ENCODE measurements around the gene LRRC8E.

The LRRC8E gene

GRCh38 chr19:7920519-7921301 lies 32.4 kb downstream of the LRRC8E start:
- H3K4me1 ChIP-seq (ENCODE audit: control insufficient read depth in 1 of 2, insufficient read depth in 2 of 2, low read length in 2 of 2), result peaks cover 26 to 42% of the 10 kb centered on the region in 2 donors
- peaks cover 19 to 20% of the 10 kb centered on the region in 2 donors for H3K27me3 ChIP-seq (ENCODE audit: control insufficient read depth in 1 of 2, insufficient read depth in 2 of 2, low read length in 2 of 2)
- no peaks in the 10 kb centered on the region for H3K9me3 ChIP-seq (ENCODE audit: control insufficient read depth in 1 of 2, low read length in 2 of 2)
- peaks cover 9 to 11% of the 10 kb centered on the region in 2 donors for H3K36me3 ChIP-seq (ENCODE audit: control insufficient read depth in 1 of 2, insufficient read depth in 2 of 2, low read length in 2 of 2)
- peak overlapping the region; percentile 83 for H3K27ac ChIP-seq (ENCODE audit: low read depth, low read length)
- peak overlapping the region; percentile 65 to 76 for H3K9ac ChIP-seq (ENCODE audit: low read depth in 1 of 2, low read length in 2 of 2)
- H3K4me3 ChIP-seq (ENCODE audit: low read depth in 1 of 2, low read length in 2 of 2), result peak overlapping the region; percentile 82 to 84

DNA sequence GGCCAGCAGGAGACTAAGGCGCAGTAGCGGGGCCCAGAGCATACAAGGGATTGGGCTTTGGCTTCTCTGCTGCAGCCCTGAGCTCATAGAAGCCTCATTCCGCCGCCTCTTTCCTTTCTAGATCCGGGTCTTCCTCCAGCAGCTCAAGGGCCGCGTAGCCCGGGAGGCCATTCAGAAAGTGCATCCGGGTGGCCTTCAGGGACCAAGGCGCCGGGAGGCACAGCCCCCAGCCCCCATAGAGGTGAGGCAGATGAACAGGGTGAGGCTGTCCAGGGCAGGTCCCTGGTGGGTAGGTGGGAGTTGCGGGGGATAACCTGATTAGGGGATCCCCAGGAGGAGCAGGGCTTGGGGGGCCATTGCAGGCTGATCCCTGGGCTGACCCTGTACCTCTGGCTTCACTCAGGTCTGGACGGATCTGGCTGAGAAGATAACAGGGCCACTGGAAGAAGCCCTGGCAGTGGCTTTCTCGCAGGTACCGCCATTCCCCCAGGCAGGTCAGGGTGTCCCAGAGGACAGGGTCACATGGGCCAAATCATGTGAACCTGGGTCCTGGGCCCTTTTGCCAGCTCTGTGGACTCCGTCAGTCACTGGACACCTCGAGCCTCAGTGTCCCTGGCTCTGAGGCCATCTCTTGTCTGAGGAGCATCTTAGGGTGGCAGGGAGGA lies 33.1 kb downstream of the LRRC8E start:
- Histone ChIP-seq H3K27me3 (ENCODE audit: control insufficient read depth in 1 of 2, insufficient read depth in 2 of 2, low read length in 2 of 2) (peaks cover 14 to 15% of the 10 kb centered on the region in 2 donors), H3K9me3 (ENCODE audit: control insufficient read depth in 1 of 2, low read length in 2 of 2) (no peaks in the 10 kb centered on the region), H3K9ac (ENCODE audit: low read depth in 1 of 2, low read length in 2 of 2) (peak overlapping the region; percentile 65 to 76), H3K36me3 (ENCODE audit: control insufficient read depth in 1 of 2, insufficient read depth in 2 of 2, low read length in 2 of 2) (peaks cover 9 to 11% of the 10 kb centered on the region in 2 donors), H3K4me1 (ENCODE audit: control insufficient read depth in 1 of 2, insufficient read depth in 2 of 2, low read length in 2 of 2) (peaks cover 21 to 42% of the 10 kb centered on the region in 2 donors), H3K27ac (ENCODE audit: low read depth, low read length) (peak overlapping the region; percentile 77), H3K4me3 (ENCODE audit: low read depth in 1 of 2, low read length in 2 of 2) (peak overlapping the region; percentile 82 to 84)

DNA sequence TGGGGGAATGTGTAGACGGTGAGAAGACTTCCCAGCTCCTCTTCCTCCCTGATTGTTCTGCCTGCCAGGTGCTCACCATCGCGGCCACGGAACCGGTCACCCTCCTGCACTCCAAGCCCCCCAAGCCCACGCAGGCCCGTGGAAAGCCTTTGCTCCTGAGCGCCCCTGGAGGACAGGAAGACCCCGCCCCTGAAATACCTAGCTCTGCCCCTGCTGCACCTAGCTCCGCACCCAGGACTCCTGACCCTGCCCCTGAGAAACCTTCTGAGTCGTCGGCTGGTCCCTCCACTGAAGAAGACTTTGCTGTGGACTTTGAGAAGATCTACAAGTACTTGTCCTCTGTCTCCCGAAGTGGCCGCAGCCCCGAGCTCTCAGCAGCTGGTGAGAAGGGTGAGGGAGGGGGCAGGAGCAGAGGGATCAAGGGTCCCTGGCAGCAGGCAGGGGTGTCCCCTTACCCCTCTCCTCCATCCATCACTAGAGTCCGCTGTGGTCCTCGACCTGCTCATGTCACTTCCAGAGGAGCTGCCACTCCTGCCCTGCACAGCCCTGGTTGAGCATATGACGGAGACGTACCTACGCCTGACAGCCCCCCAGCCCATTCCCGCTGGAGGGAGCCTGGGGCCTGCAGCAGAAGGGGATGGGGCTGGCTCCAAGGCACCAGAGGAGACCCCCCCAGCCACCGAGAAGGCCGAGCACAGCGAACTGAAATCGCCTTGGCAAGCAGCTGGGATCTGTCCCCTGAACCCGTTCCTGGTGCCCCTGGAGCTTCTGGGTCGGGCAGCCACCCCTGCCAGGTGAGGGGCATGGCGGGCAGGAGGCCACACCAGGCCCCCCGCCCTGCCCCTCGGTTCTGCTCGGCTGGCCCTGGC lies 33.9 kb downstream of the LRRC8E start:
- Histone ChIP-seq H3K9ac (ENCODE audit: low read depth in 1 of 2, low read length in 2 of 2) (no peak overlapping the region), H3K27me3 (ENCODE audit: control insufficient read depth in 1 of 2, insufficient read depth in 2 of 2, low read length in 2 of 2) (peaks cover 10 to 12% of the 10 kb centered on the region in 2 donors), H3K4me1 (ENCODE audit: control insufficient read depth in 1 of 2, insufficient read depth in 2 of 2, low read length in 2 of 2) (peaks cover 17 to 38% of the 10 kb centered on the region in 2 donors), H3K9me3 (ENCODE audit: control insufficient read depth in 1 of 2, low read length in 2 of 2) (no peaks in the 10 kb centered on the region), H3K27ac (ENCODE audit: low read depth, low read length) (no peak overlapping the region), H3K36me3 (ENCODE audit: control insufficient read depth in 1 of 2, insufficient read depth in 2 of 2, low read length in 2 of 2) (peaks cover 9 to 11% of the 10 kb centered on the region in 2 donors), H3K4me3 (ENCODE audit: low read depth in 1 of 2, low read length in 2 of 2) (no peak overlapping the region)

DNA sequence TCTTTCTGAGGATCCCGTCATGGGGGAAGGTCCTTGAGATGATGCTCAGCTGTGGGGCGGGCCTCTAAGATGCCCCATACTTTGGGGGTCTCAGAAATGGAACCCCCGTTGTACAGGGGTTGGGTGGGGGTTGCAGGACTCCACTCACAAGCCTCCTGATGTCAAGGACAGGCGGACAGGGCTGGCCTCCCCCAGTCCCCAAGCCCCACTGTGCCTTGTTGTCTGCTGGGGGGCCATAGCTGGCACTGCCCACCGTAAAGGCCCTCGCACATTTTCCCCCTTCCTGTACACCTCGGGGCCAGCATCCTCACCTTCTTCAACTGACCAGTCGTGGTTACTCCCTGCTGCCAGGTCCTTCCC lies 34.5 kb downstream of the LRRC8E start:
- Histone ChIP-seq H3K4me3 (ENCODE audit: low read depth in 1 of 2, low read length in 2 of 2) (no peak overlapping the region), H3K4me1 (ENCODE audit: control insufficient read depth in 1 of 2, insufficient read depth in 2 of 2, low read length in 2 of 2) (peaks cover 15 to 34% of the 10 kb centered on the region in 2 donors), H3K9ac (ENCODE audit: low read depth in 1 of 2, low read length in 2 of 2) (no peak overlapping the region), H3K27ac (ENCODE audit: low read depth, low read length) (no peak overlapping the region), H3K36me3 (ENCODE audit: control insufficient read depth in 1 of 2, insufficient read depth in 2 of 2, low read length in 2 of 2) (peaks cover 11 to 13% of the 10 kb centered on the region in 2 donors), H3K9me3 (ENCODE audit: control insufficient read depth in 1 of 2, low read length in 2 of 2) (no peaks in the 10 kb centered on the region), H3K27me3 (ENCODE audit: control insufficient read depth in 1 of 2, insufficient read depth in 2 of 2, low read length in 2 of 2) (peaks cover 6 to 7% of the 10 kb centered on the region in 2 donors)

DNA sequence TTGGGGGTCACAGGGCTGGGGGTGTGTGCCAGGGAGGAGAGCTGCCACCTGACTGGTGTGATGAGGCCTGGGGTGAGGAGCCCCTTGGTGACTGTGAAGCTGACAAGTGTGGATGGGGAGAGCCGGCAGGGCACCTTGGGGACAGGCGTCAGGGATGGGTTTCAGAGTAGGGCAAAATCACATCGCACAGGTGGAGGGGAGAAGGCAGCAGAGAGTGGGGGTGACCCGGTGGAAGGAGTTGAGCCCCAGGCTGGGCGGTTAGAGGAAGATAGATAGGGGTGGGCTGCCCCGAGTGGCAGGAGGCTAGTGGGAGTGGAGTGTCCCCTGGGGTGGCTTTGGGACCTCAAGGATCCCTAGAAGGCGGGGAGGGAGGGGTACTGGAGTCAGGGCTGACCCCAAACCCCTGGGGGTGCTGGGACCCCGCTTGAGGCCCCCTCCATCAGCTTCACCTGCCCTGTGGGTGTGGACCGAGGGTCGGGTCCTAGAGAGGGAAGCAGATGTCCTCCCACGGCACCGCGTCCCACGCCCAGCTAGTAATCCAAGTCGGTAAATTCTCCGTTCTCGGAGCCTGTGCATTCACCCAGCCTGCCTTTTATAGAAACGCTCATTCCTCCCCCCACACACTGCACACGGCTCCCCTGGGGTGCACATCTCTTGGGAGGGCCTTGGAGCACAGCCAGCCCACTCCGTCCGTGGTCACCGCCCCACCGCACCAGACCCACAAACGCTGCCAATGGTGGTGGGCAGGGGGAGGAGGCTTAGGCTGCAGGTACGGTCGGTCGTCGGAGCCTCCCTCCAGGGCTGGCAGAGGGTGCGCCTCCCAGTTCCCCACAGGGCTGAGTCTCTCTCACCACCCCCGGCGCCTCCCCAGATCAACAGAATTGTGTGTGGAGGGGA lies 35.2 kb downstream of the LRRC8E start:
- H3K36me3 ChIP-seq (ENCODE audit: control insufficient read depth in 1 of 2, insufficient read depth in 2 of 2, low read length in 2 of 2), result peaks cover 11 to 14% of the 10 kb centered on the region in 2 donors
- H3K27ac ChIP-seq (ENCODE audit: low read depth, low read length), result no peak overlapping the region
- H3K4me3 ChIP-seq (ENCODE audit: low read depth in 1 of 2, low read length in 2 of 2), result no peak overlapping the region
- H3K4me1 ChIP-seq (ENCODE audit: control insufficient read depth in 1 of 2, insufficient read depth in 2 of 2, low read length in 2 of 2), result peaks cover 15 to 29% of the 10 kb centered on the region in 2 donors
- peaks cover 3 to 4% of the 10 kb centered on the region in 2 donors for H3K27me3 ChIP-seq (ENCODE audit: control insufficient read depth in 1 of 2, insufficient read depth in 2 of 2, low read length in 2 of 2)
- H3K9me3 ChIP-seq (ENCODE audit: control insufficient read depth in 1 of 2, low read length in 2 of 2), result no peaks in the 10 kb centered on the region
- H3K9ac ChIP-seq (ENCODE audit: low read depth in 1 of 2, low read length in 2 of 2), result no peak overlapping the region

DNA sequence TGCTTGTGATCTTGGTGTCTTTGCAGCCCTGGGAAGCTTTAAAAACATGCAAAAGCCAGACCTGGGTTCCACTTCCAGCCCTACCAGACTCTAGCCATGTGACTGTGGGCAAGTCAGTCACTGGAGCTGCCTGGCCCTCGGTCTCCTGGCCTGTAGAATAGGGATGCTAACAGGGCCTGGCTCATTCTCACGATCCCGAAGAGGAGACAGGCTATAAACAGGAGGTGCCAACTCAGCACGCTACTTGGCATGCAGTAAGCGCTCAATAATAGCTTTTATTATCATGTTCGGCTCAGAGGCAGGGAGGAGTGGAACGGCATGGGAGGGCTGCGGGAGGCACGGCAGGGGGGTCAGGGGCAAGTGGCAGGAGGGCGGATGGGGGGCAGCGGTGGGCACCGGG lies 35.9 kb downstream of the LRRC8E start:
- Histone ChIP-seq H3K27ac (ENCODE audit: low read depth, low read length) (no peak overlapping the region), H3K4me3 (ENCODE audit: low read depth in 1 of 2, low read length in 2 of 2) (no peak overlapping the region)

GRCh38 chr19:7924651-7925170 lies 36.4 kb downstream of the LRRC8E start:
- H3K36me3 ChIP-seq (ENCODE audit: control insufficient read depth in 1 of 2, insufficient read depth in 2 of 2, low read length in 2 of 2), result peaks cover 11 to 14% of the 10 kb centered on the region in 2 donors
- H3K27ac ChIP-seq (ENCODE audit: low read depth, low read length), result no peak overlapping the region
- H3K4me1 ChIP-seq (ENCODE audit: control insufficient read depth in 1 of 2, insufficient read depth in 2 of 2, low read length in 2 of 2), result peaks cover 13 to 17% of the 10 kb centered on the region in 2 donors
- H3K4me3 ChIP-seq (ENCODE audit: low read depth in 1 of 2, low read length in 2 of 2), result no peak overlapping the region
- no peak overlapping the region for H3K9ac ChIP-seq (ENCODE audit: low read depth in 1 of 2, low read length in 2 of 2)
- no peaks in the 10 kb centered on the region for H3K27me3 ChIP-seq (ENCODE audit: control insufficient read depth in 1 of 2, insufficient read depth in 2 of 2, low read length in 2 of 2)
- H3K9me3 ChIP-seq (ENCODE audit: control insufficient read depth in 1 of 2, low read length in 2 of 2), result no peaks in the 10 kb centered on the region

More for the DNA sequence above, 35.9 kb downstream of the LRRC8E start:
- H3K4me1 ChIP-seq (ENCODE audit: control insufficient read depth in 1 of 2, insufficient read depth in 2 of 2, low read length in 2 of 2), result peaks cover 15 to 22% of the 10 kb centered on the region in 2 donors
- no peak overlapping the region for H3K9ac ChIP-seq (ENCODE audit: low read depth in 1 of 2, low read length in 2 of 2)
- H3K36me3 ChIP-seq (ENCODE audit: control insufficient read depth in 1 of 2, insufficient read depth in 2 of 2, low read length in 2 of 2), result peaks cover 11 to 14% of the 10 kb centered on the region in 2 donors
- no peaks in the 10 kb centered on the region for H3K27me3 ChIP-seq (ENCODE audit: control insufficient read depth in 1 of 2, insufficient read depth in 2 of 2, low read length in 2 of 2)
- no peaks in the 10 kb centered on the region for H3K9me3 ChIP-seq (ENCODE audit: control insufficient read depth in 1 of 2, low read length in 2 of 2)

GRCh38 chr19:7925171-7925851 lies 37.0 kb downstream of the LRRC8E start:
- Histone ChIP-seq H3K4me1 (ENCODE audit: control insufficient read depth in 1 of 2, insufficient read depth in 2 of 2, low read length in 2 of 2) (peaks cover 11 to 15% of the 10 kb centered on the region in 2 donors), H3K27ac (ENCODE audit: low read depth, low read length) (no peak overlapping the region), H3K9me3 (ENCODE audit: control insufficient read depth in 1 of 2, low read length in 2 of 2) (no peaks in the 10 kb centered on the region), H3K9ac (ENCODE audit: low read depth in 1 of 2, low read length in 2 of 2) (no peak overlapping the region), H3K27me3 (ENCODE audit: control insufficient read depth in 1 of 2, insufficient read depth in 2 of 2, low read length in 2 of 2) (no peaks in the 10 kb centered on the region), H3K4me3 (ENCODE audit: low read depth in 1 of 2, low read length in 2 of 2) (peak overlapping the region in 1 of 2 donors; percentile 51), H3K36me3 (ENCODE audit: control insufficient read depth in 1 of 2, insufficient read depth in 2 of 2, low read length in 2 of 2) (peaks cover 11 to 14% of the 10 kb centered on the region in 2 donors)

Measured in duodenal mucosa (tissue), 2 donors.